Skeletal muscle tissue (tissue), 4 donors: ENCODE results near the gene ZBTB8B. TPM values are rescaled to one million over a fixed set of nuclear protein-coding genes. Genes with fewer than 3 reads are reported as not detected.

Experiments
- H3K27ac ChIP-seq: one replicate; pipeline ENCODE4 v1.7.0; 2013; ENCODE audit warnings: mild to moderate bottlenecking, low read depth, low read length, inconsistent platforms
- H3K27me3 ChIP-seq, 3 donors: one replicate each; pipeline ENCODE4 v1.7.0; 2013; ENCODE audit warnings: low read length in 3 of 3; ENCODE audit not compliant: control insufficient read depth in 3 of 3, insufficient read depth in 3 of 3
- H3K36me3 ChIP-seq, 3 donors: one replicate each; pipeline ENCODE4 v1.7.0; 2013; ENCODE audit warnings: low read length in 3 of 3; ENCODE audit not compliant: control insufficient read depth in 3 of 3, insufficient read depth in 3 of 3
- H3K4me1 ChIP-seq, 3 donors: one replicate each; pipeline ENCODE4 v1.7.0; 2013; ENCODE audit warnings: low read length in 3 of 3, mild to moderate bottlenecking in 3 of 3; ENCODE audit not compliant: control insufficient read depth in 3 of 3, insufficient read depth in 3 of 3
- H3K4me3 ChIP-seq, 3 donors: one replicate each; pipeline ENCODE4 v1.7.0; 2013; ENCODE audit warnings: low read length in 3 of 3
- H3K9ac ChIP-seq, 3 donors: one replicate each; pipeline ENCODE4 v1.7.0; 2013; ENCODE audit warnings: low read length in 3 of 3, mild to moderate bottlenecking in 3 of 3, moderate library complexity in 2 of 3, low read depth in 1 of 3
- H3K9me3 ChIP-seq, 3 donors: one replicate each; pipeline ENCODE4 v1.7.0; 2013; ENCODE audit warnings: low read length in 3 of 3; ENCODE audit not compliant: control insufficient read depth in 3 of 3
- total RNA-seq: library from RNA; depleted of rRNA; stranded (reverse); fragments of >200 nt; gene quantifications from one replicate; pipeline ENCODE4 v1.2.3, GENCODE V29; 2014
- donor health status: Osteomylitis.

ZBTB8B gene
- total RNA-seq, 1 donor from 2014 or later = under 0.01 TPM

GRCh38 chr1:32486463-32487113, 21.7 kb downstream of the ZBTB8B start:
- Histone ChIP-seq H3K27me3 (no peaks in the 10 kb centered on the region), H3K27ac (no peak overlapping the region), H3K4me3 (no peak overlapping the region), H3K36me3 (no peaks in the 10 kb centered on the region), H3K9me3 (no peaks in the 10 kb centered on the region), H3K9ac (no peak overlapping the region), H3K4me1 (no peaks in the 10 kb centered on the region)

GRCh38 chr1:32487182-32487581, 22.3 kb downstream of the ZBTB8B start:
- no peak overlapping the region for H3K27ac ChIP-seq
- no peak overlapping the region for H3K9ac ChIP-seq
- no peaks in the 10 kb centered on the region for H3K9me3 ChIP-seq
- no peaks in the 10 kb centered on the region for H3K36me3 ChIP-seq
- no peak overlapping the region for H3K4me3 ChIP-seq
- H3K4me1 ChIP-seq = no peaks in the 10 kb centered on the region
- H3K27me3 ChIP-seq = no peaks in the 10 kb centered on the region

- Histone ChIP-seq H3K4me1 (no peaks in the 10 kb centered on the region), H3K27ac (no peak overlapping the region), H3K27me3 (no peaks in the 10 kb centered on the region), H3K4me3 (no peak overlapping the region), H3K36me3 (no peaks in the 10 kb centered on the region), H3K9ac (no peak overlapping the region), H3K9me3 (no peaks in the 10 kb centered on the region)
Measured at GRCh38 chr1:32489774-32490454, 25.0 kb downstream of the ZBTB8B start.

GRCh38 chr1:32491386-32491785, 26.5 kb downstream of the ZBTB8B start:
- Histone ChIP-seq H3K36me3 (no peaks in the 10 kb centered on the region), H3K4me1 (no peaks in the 10 kb centered on the region), H3K27me3 (no peaks in the 10 kb centered on the region), H3K4me3 (no peak overlapping the region), H3K27ac (no peak overlapping the region), H3K9me3 (no peaks in the 10 kb centered on the region), H3K9ac (no peak overlapping the region)

GRCh38 chr1:32494196-32494595, 29.3 kb downstream of the ZBTB8B start:
- H3K4me1 ChIP-seq = peaks cover 0 to 2% (median 0%) of the 10 kb centered on the region in 3 donors
- no peaks in the 10 kb centered on the region for H3K27me3 ChIP-seq
- no peak overlapping the region for H3K4me3 ChIP-seq
- H3K27ac ChIP-seq = no peak overlapping the region
- H3K9me3 ChIP-seq = no peaks in the 10 kb centered on the region
- no peaks in the 10 kb centered on the region for H3K36me3 ChIP-seq
- no peak overlapping the region for H3K9ac ChIP-seq

- Histone ChIP-seq H3K4me3 (no peak overlapping the region), H3K9me3 (no peaks in the 10 kb centered on the region), H3K4me1 (peaks cover 0 to 2% (median 0%) of the 10 kb centered on the region in 3 donors), H3K36me3 (no peaks in the 10 kb centered on the region), H3K27ac (no peak overlapping the region), H3K9ac (no peak overlapping the region), H3K27me3 (no peaks in the 10 kb centered on the region)
Measured at GRCh38 chr1:32494711-32495337, 30.0 kb downstream of the ZBTB8B start.

- H3K9me3 ChIP-seq = no peaks in the 10 kb centered on the region
- H3K36me3 ChIP-seq = no peaks in the 10 kb centered on the region
- peaks cover 0 to 5% (median 3%) of the 10 kb centered on the region in 3 donors for H3K4me1 ChIP-seq
- H3K9ac ChIP-seq = peak overlapping the region in 1 of 3 donors; percentile 59
- H3K27me3 ChIP-seq = no peaks in the 10 kb centered on the region
- no peak overlapping the region for H3K27ac ChIP-seq
- no peak overlapping the region for H3K4me3 ChIP-seq
Measured at GRCh38 chr1:32496127-32496526, 31.3 kb downstream of the ZBTB8B start.

GRCh38 chr1:32498751-32499150, 33.9 kb downstream of the ZBTB8B start:
- H3K9ac ChIP-seq = no peak overlapping the region
- H3K9me3 ChIP-seq = no peaks in the 10 kb centered on the region
- H3K4me1 ChIP-seq = peaks cover 0 to 10% (median 6%) of the 10 kb centered on the region in 3 donors

GRCh38 chr1:32500387-32501209, 35.7 kb downstream of the ZBTB8B start:
- no peaks in the 10 kb centered on the region for H3K36me3 ChIP-seq
- peak overlapping the region; percentile 54 for H3K27ac ChIP-seq
- H3K9me3 ChIP-seq = no peaks in the 10 kb centered on the region
- H3K4me1 ChIP-seq = peaks cover 0 to 10% (median 6%) of the 10 kb centered on the region in 3 donors
- peak overlapping the region; percentile 68 to 85 (median 79) for H3K4me3 ChIP-seq
- H3K27me3 ChIP-seq = no peaks in the 10 kb centered on the region
- peak overlapping the region; percentile 57 to 87 (median 59) for H3K9ac ChIP-seq

More at GRCh38 chr1:32498751-32499150, 33.9 kb downstream of the ZBTB8B start:
- H3K27me3 ChIP-seq = no peaks in the 10 kb centered on the region
- no peaks in the 10 kb centered on the region for H3K36me3 ChIP-seq
- H3K4me3 ChIP-seq = no peak overlapping the region
- H3K27ac ChIP-seq = no peak overlapping the region
